CD4-positive, alpha-beta T cell treated with Interferon gamma for 1 hour (primary cell): ENCODE data around the gene NR1H2.

Experiments
- DNase-seq: peaks from one replicate; pipeline ENCODE4 v3.0.0-alpha.2; 2020

The NR1H2 gene

GRCh38 chr19:50427318-50427925, 51.2 kb downstream of the NR1H2 start:
- no peak for DNase-seq

GRCh38 chr19:50427997-50428425, 51.8 kb downstream of the NR1H2 start:
- peak; percentile 85 for DNase-seq

- no peak for DNase-seq
Measured at GRCh38 chr19:50428772-50429463, 52.7 kb downstream of the NR1H2 start.

GRCh38 chr19:50430888-50431342, 54.7 kb downstream of the NR1H2 start:
- DNase-seq = peak; percentile 68

GRCh38 chr19:50431343-50432220, 55.3 kb downstream of the NR1H2 start:
- DNase-seq = peak; percentile 85

GRCh38 chr19:50432221-50433028, 56.2 kb downstream of the NR1H2 start, which contains the start of gene MYBPC2:
TSS of gene MYBPC2 (plus strand) at chr19:50432892. CDS start at chr19:50432954, 62 bp downstream.
- no peak for DNase-seq
